NK-92 treated with Interleukin-12 subunit alpha and Interleukin-12 subunit beta, amount 100 ng/mL, for 24 hours (cell line): Measurements from ENCODE around the gene TYW1B.
"Not testable (repeated sequence)": the region's sequence is repeated elsewhere in the genome, so short reads cannot be mapped to it uniquely, and the experiment has no call there.

Experiments used
- DNase-seq: peaks from one replicate; lab custom pipeline; 2025; lab: John Stamatoyannopoulos, UW

Gene TYW1B

GRCh38 chr7:72695482-72695881 is 132.5 kb downstream of the TYW1B start:
- not testable (repeated sequence) for DNase-seq

GRCh38 chr7:72691442-72691841 is 136.6 kb downstream of the TYW1B start:
- DNase-seq, result not testable (repeated sequence)

GRCh38 chr7:72690177-72690576 is 137.8 kb downstream of the TYW1B start:
- DNase-seq, result not testable (repeated sequence)

GRCh38 chr7:72689344-72689743 is 138.7 kb downstream of the TYW1B start:
- not testable (repeated sequence) for DNase-seq

GRCh38 chr7:72681211-72681610 is 146.8 kb downstream of the TYW1B start:
- not testable (repeated sequence) for DNase-seq

GRCh38 chr7:72676880-72677279 is 151.1 kb downstream of the TYW1B start:
- DNase-seq, result not testable (repeated sequence)

- not testable (repeated sequence) for DNase-seq
Measured at GRCh38 chr7:72676086-72676690, 151.8 kb downstream of the TYW1B start.

- DNase-seq, result not testable (repeated sequence)
Measured at GRCh38 chr7:72675686-72676085, 152.3 kb downstream of the TYW1B start.

GRCh38 chr7:72674394-72674793 is 153.6 kb downstream of the TYW1B start:
- DNase-seq, result no peak

GRCh38 chr7:72670850-72671249 is 157.2 kb downstream of the TYW1B start:
- DNase-seq, result not testable (repeated sequence)

- DNase-seq, result not testable (repeated sequence)
Measured at GRCh38 chr7:72668435-72668834, 159.6 kb downstream of the TYW1B start.

GRCh38 chr7:72667049-72667448 is 161.0 kb downstream of the TYW1B start:
- DNase-seq, result not testable (repeated sequence)

- DNase-seq, result not testable (repeated sequence)
Measured at GRCh38 chr7:72648574-72648973, 179.4 kb downstream of the TYW1B start.

- not testable (repeated sequence) for DNase-seq
Measured at GRCh38 chr7:72643708-72644107, 184.3 kb downstream of the TYW1B start.

- not testable (repeated sequence) for DNase-seq
Measured at GRCh38 chr7:72641485-72642248, 186.3 kb downstream of the TYW1B start.

GRCh38 chr7:72640740-72641139 is 187.3 kb downstream of the TYW1B start:
- DNase-seq, result not testable (repeated sequence)

- DNase-seq, result not testable (repeated sequence)
Measured at GRCh38 chr7:72635273-72635908, 192.6 kb downstream of the TYW1B start.

- DNase-seq, result not testable (repeated sequence)
Measured at GRCh38 chr7:72632765-72633292, 195.2 kb downstream of the TYW1B start.

GRCh38 chr7:72628375-72628774 is 199.6 kb downstream of the TYW1B start:
- DNase-seq, result not testable (repeated sequence)

GRCh38 chr7:72626428-72627011 is 201.5 kb downstream of the TYW1B start:
- DNase-seq, result not testable (repeated sequence)

- DNase-seq, result not testable (repeated sequence)
Measured at GRCh38 chr7:72625721-72626423, 202.1 kb downstream of the TYW1B start.
